Muscle of leg (tissue), 16 donors: ENCODE measurements around the gene PPP4R3C. TPM values are rescaled to one million over a fixed set of nuclear protein-coding genes. Genes with fewer than 3 reads are reported as not detected.
"Not testable (repeated sequence)": the region's sequence is repeated elsewhere in the genome, so short reads cannot be mapped to it uniquely, and the experiment has no call there.

ENCODE experiments used
- DNase-seq: peaks from one replicate; pipeline ENCODE4 v3.0.0; 2013
- H3K27ac ChIP-seq: one replicate; pipeline ENCODE4 v1.5.1; 2013; ENCODE audit warnings: mild to moderate bottlenecking, low read length, control low read depth
- H3K27me3 ChIP-seq: one replicate; pipeline ENCODE4 v1.6.1; 2013; ENCODE audit warnings: low read length; ENCODE audit not compliant: control insufficient read depth, insufficient read depth
- H3K36me3 ChIP-seq: one replicate; pipeline ENCODE4 v1.6.1; 2013; ENCODE audit warnings: low read length; ENCODE audit not compliant: control insufficient read depth, insufficient read depth
- H3K4me1 ChIP-seq: one replicate; pipeline ENCODE4 v1.6.1; 2013; ENCODE audit warnings: low read length; ENCODE audit not compliant: control insufficient read depth, insufficient read depth
- H3K4me3 ChIP-seq: one replicate; pipeline ENCODE4 v1.5.1; 2013; ENCODE audit warnings: low read length, control low read depth
- H3K9me3 ChIP-seq: replicated peaks from 2 replicates; pipeline ENCODE4 v1.6.1; 2013; ENCODE audit warnings: low read depth, low read length; ENCODE audit not compliant: control insufficient read depth
- WGBS: methylation state at CpG from one replicate; pipeline ENCODE4 v1.1.5; 2013; ENCODE audit warnings: missing lambda C conversion rate; ENCODE audit not compliant: insufficient coverage; 5-methylcytosine and 5-hydroxymethylcytosine counted together
- long read RNA-seq, 11 donors: transcript quantifications; one replicate each; lab custom pipeline, GENCODE V29; 2026
- polyA plus RNA-seq, 8 donors: library from polyadenylated mRNA; unstranded; fragments of 120-200 nt; gene quantifications; one replicate each; pipeline versions ENCODE4 v1.2.1 to v1.2.3, GENCODE V29; 2013; ENCODE audit warnings: inconsistent platforms in 1 of 8, low replicate concordance in 1 of 8; ENCODE audit not compliant: insufficient read length in 8 of 8, insufficient read depth in 1 of 8
- total RNA-seq: library from RNA; stranded (reverse); fragments of 120-200 nt; gene quantifications from one replicate; pipeline ENCODE4 v1.2.4, GENCODE V29; 2013

PPP4R3C gene
- not detected for total RNA-seq
- not detected for polyA plus RNA-seq
- long read RNA-seq, donor 1: 0 reads
- long read RNA-seq, donor 2: 0 reads
- long read RNA-seq, donor 3: 0 reads
- long read RNA-seq, donor 4: 0 reads
- long read RNA-seq, donor 5: 0 reads
- long read RNA-seq, donor 6: 0 reads
- long read RNA-seq, donor 7: 0 reads
- long read RNA-seq, donor 8: 0 reads
- long read RNA-seq, donor 9: 0 reads
- long read RNA-seq, donor 10: 0 reads
- long read RNA-seq, donor 11: 0 reads

- Histone ChIP-seq H3K4me1 (no peaks in the 10 kb centered on the region), H3K4me3 (no peak within 1 kb of the TSS), H3K36me3 (no peaks in the 10 kb centered on the region), H3K9me3 (no peaks in the 10 kb centered on the region), H3K27ac (no peak within 1 kb of the TSS), H3K27me3 (no peaks in the 10 kb centered on the region)
- DNase-seq: no peak
- WGBS: 85% methylated on average over 14 of the region's 14 CpGs
Measured at GRCh38 chrX:27463187-27463586, at the start of gene PPP4R3C. PPP4R3C (minus strand) TSS chrX:27463341; CDS start chrX:27463296, 45 bp downstream.

- Histone ChIP-seq H3K27ac (no peak overlapping the region), H3K36me3 (no peaks in the 10 kb centered on the region), H3K27me3 (no peaks in the 10 kb centered on the region), H3K4me3 (no peak overlapping the region), H3K4me1 (no peaks in the 10 kb centered on the region), H3K9me3 (no peaks in the 10 kb centered on the region)
- WGBS: no CpG with 5 or more reads among the region's 4 CpGs
- DNase-seq: no peak
Measured at GRCh38 chrX:27491397-27491796, 28.3 kb upstream of the PPP4R3C start.

DNA sequence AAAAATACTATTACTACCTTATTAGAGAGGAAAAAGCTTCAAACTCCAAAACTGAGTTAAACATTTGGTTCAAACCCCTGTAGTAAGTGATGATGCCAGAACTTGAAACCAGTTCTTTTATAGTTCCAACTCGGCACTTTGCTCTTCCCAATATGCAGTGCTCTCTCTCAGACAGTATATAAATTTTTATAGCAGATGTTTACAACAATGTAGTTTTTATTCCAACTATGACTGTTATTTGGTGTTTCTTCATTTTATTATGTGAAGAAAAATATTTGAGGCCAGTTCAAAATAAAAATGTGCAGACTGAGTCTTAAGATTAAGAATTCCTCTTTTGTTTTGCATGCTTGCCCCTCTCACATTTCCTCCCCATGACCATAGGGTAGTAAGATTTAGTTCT lies 2.9 kb upstream of the PPP4R3C start:
- Histone ChIP-seq H3K4me3 (no peak overlapping the region), H3K27ac (no peak overlapping the region), H3K27me3 (no peaks in the 10 kb centered on the region), H3K9me3 (no peaks in the 10 kb centered on the region), H3K4me1 (no peaks in the 10 kb centered on the region), H3K36me3 (no peaks in the 10 kb centered on the region)
- peak; percentile 83 for DNase-seq
- no CpG with 5 or more reads among the region's 1 CpG for whole genome bisulfite sequencing

DNA sequence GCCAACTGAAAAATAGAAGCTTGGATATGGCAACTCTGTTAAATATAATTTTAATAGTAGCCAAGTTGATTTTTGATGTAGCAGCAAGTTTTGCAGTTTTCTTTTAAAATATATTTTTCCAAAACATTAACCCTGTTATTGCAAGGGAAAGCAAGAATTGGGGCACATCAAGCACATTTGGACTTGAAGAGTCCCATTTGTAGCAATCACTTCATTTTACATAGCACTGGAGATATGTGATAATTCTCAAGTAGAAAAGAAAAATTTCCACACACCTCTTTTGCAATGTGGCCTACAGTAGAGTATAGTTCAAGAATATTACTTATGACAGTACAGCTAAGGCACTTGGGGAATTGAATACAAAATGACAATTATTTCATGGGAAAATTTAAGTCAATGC lies 1.9 kb upstream of the PPP4R3C start:
- Histone ChIP-seq H3K27ac (no peak overlapping the region), H3K36me3 (no peaks in the 10 kb centered on the region), H3K4me1 (no peaks in the 10 kb centered on the region), H3K9me3 (no peaks in the 10 kb centered on the region), H3K27me3 (no peaks in the 10 kb centered on the region), H3K4me3 (no peak overlapping the region)
- DNase-seq: peak; percentile 0

- H3K27me3 ChIP-seq, DNase-seq, H3K36me3 ChIP-seq, H3K4me1 ChIP-seq, H3K27ac ChIP-seq, H3K9me3 ChIP-seq, H3K4me3 ChIP-seq: not testable (repeated sequence)
- no CpG with 5 or more reads among the region's 5 CpGs for whole genome bisulfite sequencing
Measured at GRCh38 chrX:27459129-27459528, 4.0 kb downstream of the PPP4R3C start.

- H3K9me3 ChIP-seq, H3K36me3 ChIP-seq, H3K27me3 ChIP-seq, H3K4me3 ChIP-seq, DNase-seq, H3K27ac ChIP-seq, H3K4me1 ChIP-seq: not testable (repeated sequence)
- WGBS: 89% methylated on average over 22 of the region's 30 CpGs
Measured at GRCh38 chrX:27458544-27458943, 4.6 kb downstream of the PPP4R3C start.

DNA sequence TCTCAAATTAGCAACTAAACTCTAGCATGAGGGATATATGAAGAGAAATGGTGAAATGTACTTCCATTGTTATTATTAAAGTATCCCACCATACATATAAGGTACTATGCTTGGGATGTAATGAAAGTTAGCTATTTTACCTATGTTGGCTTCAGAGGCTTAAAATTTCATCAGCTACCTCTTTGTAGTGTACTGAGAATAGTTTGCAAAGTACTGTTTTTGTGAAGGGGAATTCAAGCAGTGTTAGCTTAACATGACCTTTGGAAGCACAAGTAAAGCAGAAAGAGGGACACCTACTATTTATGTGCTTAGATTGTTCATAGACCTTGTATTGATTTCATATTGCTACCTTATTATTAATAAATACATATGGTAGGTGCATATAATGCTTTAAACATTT lies 11.8 kb downstream of the PPP4R3C start:
- Histone ChIP-seq H3K27me3 (no peaks in the 10 kb centered on the region), H3K4me1 (no peaks in the 10 kb centered on the region), H3K36me3 (no peaks in the 10 kb centered on the region), H3K27ac (no peak overlapping the region), H3K4me3 (no peak overlapping the region), H3K9me3 (no peaks in the 10 kb centered on the region)
- DNase-seq: no peak

- no peak overlapping the region for H3K27ac ChIP-seq
- H3K4me3 ChIP-seq: no peak overlapping the region
- no peak for DNase-seq
- no peaks in the 10 kb centered on the region for H3K27me3 ChIP-seq
- H3K36me3 ChIP-seq: no peaks in the 10 kb centered on the region
- H3K9me3 ChIP-seq: no peaks in the 10 kb centered on the region
- no CpG with 5 or more reads among the region's 1 CpG for WGBS
- H3K4me1 ChIP-seq: no peaks in the 10 kb centered on the region
Measured at GRCh38 chrX:27446423-27446822, 16.7 kb downstream of the PPP4R3C start.

DNA sequence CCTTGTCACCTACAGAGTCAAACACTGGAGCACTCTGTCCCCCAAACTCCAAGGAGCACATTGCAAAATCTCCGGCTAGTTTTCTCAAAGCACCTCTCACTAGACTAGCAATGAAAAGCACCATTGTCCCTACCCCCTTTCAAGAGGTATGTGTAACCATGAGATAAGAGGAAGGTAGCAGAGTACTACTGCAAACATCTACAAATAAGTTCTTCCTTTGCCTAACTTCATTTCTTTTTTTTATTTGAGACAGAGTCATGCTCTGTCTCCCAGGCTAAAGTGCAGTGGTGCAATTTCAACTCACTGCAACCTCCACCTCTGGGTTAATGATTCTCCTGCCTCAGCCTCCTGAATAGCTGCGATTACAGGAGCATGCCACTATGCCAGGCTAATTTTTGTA lies 17.7 kb downstream of the PPP4R3C start:
- Histone ChIP-seq H3K27me3 (no peaks in the 10 kb centered on the region), H3K4me1 (no peaks in the 10 kb centered on the region), H3K9me3 (no peaks in the 10 kb centered on the region), H3K27ac (no peak overlapping the region), H3K4me3 (no peak overlapping the region), H3K36me3 (no peaks in the 10 kb centered on the region)
- WGBS: no CpG with 5 or more reads among the region's 2 CpGs
- no peak for DNase-seq

GRCh38 chrX:27444093-27444908 lies 18.8 kb downstream of the PPP4R3C start:
- no peak overlapping the region for H3K4me3 ChIP-seq
- H3K4me1 ChIP-seq: no peaks in the 10 kb centered on the region
- DNase-seq: no peak
- H3K36me3 ChIP-seq: no peaks in the 10 kb centered on the region
- no peaks in the 10 kb centered on the region for H3K27me3 ChIP-seq
- H3K27ac ChIP-seq: no peak overlapping the region
- H3K9me3 ChIP-seq: no peaks in the 10 kb centered on the region
- 83% methylated on average over 1 of the region's 3 CpGs for WGBS
